T-helper 2 cell (primary cell): ENCODE measurements around the gene ADAMTS2.
"Not testable (repeated sequence)": the region's sequence is repeated elsewhere in the genome, so short reads cannot be mapped to it uniquely, and the experiment has no call there.

ENCODE experiments used
- DNase-seq, 5 experiments: peaks; one replicate each; pipeline versions ENCODE4 v3.0.0 to v3.0.0-alpha.2; 2012 to 2022

The ADAMTS2 gene

DNA sequence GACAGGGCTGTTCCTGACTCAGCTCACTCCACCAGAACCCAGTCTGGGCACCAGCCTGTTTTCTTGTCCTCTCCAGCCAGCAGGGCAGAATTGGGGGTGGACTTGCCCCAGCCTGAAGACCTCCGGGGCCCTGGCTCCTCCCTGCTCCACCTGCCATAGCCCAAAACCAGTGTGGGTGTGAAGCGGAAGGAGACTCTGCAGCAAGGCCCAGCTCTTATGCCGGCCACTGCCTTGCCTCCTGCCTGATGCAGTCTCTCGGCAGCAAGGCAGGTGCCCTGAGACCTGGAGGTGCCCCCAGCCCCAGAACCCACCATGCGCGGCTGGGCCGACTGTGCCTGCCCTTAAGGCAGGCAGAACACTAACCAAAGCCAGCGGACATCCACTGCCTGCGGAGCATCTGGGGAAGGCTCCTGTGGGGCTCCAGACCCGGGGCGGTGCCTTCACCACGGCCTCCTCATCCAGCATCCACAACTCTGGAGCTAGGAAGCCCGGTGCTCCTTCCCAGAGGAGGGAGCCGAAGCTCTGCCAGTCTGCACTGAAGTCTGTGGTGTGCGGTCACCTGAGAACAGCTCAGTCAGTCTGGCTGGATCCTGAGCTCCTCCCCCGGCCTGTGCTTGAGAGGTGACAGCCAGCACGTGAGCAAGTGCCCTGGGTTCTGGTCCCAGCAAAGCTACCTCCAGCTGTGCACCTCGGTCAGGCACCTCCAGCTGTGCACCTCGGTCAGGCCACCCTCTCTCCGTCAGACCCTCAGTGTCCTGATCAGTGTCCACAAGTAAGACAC is 116.7 kb downstream of the ADAMTS2 start:
- DNase-seq: no peak

DNA sequence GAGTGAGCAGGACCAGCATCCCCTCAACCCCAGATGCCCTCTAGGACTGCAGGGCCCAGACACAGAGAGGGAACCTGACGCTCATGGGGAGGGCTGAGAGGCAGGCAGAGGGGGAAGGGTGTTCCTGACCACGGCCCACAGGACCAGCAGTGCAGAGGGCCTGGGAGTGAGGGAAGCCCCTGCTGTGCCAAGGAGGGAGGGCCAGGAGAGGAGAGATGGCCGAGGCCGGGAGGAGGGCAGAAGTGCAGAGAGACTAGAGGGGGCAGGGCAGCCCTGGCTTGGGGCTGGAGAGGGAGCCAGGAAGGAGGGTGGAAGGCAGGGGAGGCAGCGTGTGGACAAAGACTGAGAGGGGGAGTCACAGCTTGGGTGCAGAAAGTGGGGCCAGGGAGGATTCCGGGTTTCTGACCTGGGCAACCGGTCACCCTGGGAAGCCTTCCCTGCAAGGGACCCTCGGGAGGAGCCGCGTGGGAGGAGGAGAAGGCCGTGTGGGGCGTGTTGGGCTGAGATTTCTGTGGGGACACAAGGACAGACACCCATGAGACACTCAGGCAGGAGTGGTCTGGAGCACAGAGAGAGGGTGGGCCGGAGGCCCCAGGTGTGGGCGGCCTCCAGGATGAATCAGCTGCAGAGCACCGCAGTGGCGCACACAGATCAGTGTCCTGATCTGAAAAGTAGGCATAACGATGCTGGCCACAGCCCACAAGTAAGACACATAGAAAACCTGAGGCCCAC is 117.5 kb downstream of the ADAMTS2 start:
- no peak for DNase-seq

DNA sequence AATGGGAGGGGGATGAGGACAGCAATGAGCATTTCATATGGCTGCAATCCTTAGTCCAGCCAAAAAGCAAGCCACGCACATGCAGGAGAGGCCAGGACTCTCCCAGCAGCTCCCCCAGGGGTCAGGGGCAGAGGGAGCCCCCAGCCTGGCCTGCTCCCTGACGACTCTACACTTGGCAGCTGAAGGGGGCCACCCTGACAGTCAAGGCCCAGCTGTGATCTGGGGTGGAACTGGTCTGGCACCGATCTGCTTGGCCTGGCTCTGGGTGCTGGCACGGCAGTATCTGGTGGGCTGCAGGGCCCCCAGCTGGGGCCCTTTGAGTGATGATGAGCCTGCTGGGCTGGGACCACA is 118.1 kb downstream of the ADAMTS2 start:
- DNase-seq: no peak

DNA sequence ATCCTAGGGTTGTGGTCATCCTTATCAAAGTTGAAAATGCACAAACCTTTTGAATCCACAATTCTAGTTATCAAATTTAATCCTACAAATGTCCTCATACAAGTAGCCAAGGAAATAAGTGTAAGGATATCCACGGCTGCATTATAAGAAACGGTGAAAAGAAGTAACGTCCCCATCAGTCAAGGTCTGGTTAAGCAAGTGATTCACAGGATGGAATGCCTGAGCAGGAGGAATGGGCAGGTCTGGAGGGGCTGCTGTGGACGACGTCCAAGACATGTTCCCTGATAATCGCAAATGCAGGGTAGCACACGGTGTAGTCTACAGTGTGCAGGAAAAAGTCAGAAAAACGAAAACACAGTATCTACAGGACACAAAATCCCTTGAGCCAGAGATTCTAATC is 118.6 kb downstream of the ADAMTS2 start:
- DNase-seq: no peak

DNA sequence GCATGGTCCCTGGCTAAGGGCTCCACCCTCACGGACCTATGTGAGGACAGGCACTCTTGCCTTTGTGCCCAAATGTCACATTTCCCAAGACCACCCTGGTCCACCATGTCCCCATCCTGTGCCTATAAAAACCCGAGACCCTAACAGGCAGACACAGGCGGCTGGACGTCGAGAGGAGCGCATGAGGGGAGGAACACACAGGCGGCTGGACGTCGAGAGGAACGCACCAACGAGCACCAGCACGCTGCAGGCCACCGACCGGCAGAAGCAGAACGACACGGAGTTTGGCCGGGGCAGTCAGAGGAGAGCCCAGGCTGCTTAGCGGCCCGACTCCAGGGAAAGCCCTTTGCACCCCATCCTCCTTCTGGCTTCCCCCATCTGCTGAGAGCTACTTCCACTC is 119.9 kb downstream of the ADAMTS2 start:
- DNase-seq: no peak

DNA sequence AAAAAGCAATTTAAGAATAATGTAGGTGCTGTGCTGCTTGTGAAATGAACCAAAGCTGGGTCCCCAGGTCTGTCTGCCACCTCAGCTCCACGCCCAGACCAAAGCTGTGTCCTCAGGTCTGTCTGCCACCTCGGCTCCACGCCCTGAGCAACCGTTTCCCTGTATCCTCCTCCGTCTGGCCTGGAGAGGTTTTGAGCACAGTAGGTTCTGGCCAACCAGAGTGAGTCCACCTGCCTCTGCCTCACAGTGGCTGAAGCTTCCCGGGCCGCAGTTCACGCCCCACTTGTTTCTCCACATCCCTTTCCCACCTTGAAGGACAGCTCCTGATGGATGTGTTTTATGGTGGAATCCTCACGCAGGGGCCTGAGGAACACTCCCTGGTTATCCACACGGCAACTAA is 120.5 kb downstream of the ADAMTS2 start:
- no peak for DNase-seq

DNA sequence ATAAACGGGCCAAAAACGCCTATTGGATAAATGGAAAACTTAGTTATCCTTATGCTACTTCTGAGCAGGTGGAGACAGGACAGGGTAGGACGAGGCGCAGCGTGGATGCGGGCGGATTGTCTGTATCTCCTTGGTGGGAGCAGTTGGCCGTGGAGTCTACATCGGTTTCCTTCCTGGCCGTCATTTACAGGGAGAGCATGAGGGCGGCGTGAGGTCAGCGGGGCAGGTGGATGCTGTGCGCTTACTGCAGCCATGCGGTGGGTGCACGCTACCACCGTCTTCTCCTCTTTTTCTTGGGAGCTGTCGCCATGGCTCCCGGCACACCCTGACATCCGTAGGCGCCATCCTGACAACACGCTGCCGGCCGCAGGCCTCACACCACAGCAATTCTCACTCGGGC is 121.3 kb downstream of the ADAMTS2 start:
- DNase-seq: no peak

DNA sequence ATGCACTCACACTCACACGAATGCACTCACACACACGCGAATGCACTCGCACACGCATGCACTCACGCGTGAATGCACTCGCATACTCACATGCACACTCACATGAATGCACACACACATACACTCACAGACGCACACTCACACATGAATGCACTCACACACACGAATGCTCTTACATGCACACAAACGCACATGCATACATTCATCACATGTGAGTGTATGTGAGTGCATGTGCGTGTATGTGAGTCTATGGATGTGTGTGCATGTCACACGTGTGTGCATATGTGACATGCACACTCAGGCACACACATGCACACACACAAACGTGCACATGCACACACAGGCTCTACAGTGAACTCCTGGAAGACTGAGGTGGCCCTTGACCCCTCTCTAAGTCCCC is 121.7 kb downstream of the ADAMTS2 start:
- no peak for DNase-seq

DNA sequence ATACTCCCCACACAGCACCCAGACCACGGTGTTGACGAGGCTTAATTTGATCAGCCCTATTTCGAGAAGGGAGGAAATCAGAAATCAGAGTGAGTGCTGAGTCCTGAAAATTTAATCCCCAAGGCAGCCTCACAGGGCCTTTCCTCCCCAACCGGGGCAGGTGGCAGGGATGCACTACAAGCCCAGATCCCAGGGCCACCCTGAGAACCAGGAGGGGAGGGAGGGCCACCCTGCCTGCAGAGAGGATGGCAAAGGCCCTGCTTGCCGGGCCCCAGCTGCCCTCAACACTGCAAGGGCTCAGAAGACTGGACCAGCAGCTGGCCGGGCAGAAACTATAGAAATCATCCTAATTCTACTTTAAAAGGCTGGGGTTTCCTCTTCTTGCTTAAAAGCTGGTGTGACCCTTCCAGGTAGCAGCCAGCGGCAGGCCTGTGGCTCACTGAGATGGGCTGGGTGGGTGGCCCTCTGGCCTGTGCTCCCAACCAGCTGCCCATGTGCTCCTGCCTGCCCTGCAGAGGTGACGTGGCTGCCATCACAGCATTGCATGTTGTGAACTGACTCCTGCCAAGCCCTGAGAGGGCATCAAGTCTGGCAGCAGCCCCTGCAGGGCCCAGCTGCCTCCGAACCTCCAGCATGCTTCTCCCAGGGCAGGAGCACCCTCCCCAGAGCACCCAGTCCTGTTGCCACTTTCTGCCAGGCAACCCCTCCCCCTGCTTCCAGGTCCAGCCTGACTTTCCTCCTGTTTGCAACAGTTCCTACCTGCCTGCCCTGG is 122.8 kb downstream of the ADAMTS2 start:
- DNase-seq: no peak

DNA sequence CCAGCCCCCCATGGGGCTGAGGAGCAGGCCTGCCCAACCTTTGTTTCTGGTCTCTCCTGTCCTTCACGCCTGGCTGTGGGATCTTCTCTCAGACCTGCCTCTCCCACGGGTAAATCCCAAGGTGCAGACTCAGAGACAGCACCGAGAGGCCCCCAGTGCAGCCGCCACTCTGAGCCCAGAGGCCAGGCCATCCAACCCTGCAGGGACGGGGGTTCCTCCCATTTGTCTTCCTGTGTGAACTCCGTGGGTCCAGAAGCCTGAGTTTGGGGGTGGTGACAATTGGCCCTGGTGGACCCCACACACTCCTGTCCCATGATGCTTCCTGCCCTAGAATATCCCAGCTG is 123.4 kb downstream of the ADAMTS2 start:
- DNase-seq: no peak

DNA sequence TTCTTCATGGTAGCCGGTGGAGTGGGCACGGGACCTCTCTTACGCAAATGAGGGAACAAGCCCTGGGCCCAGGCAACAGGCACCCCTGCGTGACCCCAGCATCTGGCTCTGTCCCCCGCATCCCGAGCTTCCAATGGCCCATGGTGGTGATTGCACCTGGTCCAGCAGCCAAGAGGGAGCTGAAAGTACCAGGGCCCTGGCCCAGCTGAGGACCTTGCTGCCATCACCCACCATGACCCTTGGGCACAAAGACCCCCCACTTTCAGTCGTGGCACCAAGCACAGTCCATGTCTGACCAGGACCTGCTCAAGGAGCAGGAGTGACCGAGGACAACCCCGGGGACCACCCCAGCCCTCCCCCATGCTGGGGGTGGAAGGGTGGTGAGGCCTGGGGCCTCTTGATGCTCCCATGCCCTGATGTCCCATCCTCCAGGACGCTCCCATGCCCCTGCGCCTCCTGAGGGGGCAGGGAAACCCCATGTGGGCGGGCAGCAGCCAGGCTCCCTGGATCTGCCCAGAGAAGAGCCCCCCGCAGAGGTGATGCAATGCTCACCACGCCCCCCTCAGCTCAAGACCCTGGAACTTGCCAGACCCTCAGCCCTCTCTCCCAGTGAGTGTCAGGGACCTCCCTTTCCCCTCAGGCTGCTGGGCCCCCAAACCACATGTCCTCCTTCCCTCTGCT is 123.9 kb downstream of the ADAMTS2 start:
- no peak for DNase-seq

DNA sequence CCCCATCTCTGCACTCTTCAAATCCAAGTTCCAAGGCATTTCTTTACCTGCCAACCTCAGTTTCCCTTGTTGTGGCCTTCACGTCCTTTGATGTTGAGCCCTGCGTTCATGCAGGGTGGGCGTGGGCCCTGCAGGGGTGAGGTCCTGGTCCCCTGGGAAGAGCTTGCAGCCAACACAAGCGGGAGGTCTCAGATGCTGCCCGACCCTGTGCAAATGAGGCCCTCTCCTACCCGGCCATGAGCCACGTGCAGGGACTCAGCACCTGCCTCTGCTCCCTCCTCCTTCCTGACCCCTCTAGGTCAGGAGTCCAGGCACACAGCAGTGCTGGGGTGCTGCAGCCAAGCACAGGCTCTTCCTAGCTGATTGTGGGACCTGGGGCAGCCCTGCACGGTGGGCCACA is 124.5 kb downstream of the ADAMTS2 start:
- no peak for DNase-seq

DNA sequence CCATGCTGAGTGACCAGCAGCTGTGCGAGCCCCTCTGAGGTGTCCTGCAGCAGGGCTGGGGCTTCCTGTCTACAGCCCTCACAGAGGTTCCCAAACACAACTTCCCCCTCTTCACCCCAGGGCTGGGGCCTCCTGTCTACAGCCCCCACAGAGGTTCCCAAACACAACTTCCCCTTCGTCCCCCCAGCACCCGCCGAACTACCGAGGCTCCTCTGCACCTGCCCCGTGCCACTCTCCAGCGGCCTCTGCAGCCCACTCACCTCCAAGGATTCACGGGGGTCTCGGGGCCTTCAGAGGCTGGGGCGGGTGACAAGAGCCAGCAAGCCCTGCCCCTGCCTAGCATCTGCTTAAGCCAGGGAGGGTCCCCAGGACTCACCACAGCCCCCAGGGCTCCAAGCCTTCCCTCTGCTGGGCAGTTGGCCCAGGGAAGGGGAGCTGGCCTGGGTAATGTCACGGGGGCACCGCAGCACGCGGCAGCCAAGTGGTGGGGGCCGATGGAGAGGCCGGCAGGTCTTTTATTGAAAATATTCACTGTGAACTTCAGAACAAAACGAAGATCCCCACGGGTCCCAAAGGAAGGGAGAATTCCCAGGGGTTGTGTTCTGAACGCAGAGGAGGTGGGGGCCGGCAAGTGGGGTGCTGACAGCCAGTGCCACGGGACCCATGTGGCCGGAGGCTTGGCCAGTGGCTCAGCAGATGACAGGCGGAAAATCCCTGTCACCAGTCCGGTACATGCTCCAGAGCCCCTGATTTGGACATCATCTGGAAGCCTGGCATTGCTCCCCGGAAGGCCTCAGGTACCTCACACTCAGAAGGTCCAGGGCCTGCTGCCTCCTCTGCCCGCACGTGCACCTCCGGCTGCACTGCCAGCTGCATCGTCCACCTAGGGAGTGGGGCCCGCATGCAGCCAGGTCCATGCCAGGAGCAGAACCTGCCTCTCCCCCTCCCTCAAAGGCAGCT is 125.3 kb downstream of the ADAMTS2 start:
- no peak for DNase-seq

DNA sequence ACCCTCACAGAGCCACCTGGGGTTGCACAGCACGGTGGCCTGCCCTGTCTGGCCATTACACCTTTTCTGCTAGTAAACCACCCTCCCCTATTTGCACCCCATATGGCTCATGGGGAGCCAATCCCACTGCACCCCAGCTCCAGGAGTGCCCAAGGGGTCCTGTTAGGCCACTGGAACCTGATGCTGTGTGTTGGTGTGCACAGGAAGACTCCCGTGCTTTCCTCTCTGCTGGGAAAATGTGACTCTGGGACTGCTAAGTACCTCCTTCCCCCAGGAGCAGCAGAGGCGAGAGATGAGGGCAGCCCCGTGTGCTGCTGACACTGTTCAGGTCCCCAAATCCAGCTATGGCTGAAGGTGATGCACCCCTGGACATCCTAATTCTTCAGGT is 126.3 kb downstream of the ADAMTS2 start:
- DNase-seq: no peak

DNA sequence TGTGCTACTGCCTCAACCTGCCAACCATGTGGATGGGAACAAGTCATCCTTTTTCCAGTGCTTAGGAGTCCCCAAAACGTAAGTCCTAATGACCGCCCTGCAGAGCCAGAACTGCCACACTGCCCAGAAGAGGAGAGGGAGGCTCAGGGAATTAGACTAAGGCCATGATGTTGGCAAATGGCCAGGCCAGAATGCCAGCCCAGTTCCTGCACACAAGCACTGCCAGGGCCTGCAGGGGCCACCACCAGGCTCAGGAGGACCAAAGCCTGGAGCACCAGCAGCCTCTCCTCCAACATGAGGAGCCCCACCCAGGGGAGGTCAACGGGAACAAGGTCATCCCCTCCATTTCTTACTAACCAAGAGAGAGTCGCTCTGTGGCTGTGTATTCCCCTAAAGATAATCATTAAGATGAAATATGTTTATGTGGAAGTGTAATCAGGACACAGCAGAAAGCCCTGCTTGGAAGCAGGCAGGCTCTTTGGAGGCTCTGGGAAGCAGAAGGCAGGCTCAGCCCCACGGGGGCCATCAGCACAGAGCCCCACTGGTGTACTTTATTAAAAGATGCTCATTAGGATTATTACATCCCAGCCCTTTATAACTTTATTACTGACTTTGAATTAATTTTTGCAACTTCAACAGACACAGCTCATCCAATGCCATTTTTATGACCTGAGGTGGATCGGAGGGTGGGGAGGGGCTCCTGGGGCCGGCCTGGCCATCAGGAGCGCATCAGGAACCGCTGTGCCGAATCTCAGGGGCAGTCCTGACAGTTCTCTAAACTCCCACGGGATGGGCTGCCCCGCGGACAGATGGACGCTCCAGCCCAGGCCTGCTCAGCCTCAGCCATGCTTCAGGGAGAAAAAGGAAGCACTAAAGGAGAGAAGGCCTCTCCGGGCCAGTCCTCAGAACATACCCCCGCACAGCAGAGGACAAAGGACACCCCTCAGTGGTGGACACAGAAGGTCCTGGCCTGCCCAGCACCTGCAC is 127.0 kb downstream of the ADAMTS2 start:
- no peak for DNase-seq

DNA sequence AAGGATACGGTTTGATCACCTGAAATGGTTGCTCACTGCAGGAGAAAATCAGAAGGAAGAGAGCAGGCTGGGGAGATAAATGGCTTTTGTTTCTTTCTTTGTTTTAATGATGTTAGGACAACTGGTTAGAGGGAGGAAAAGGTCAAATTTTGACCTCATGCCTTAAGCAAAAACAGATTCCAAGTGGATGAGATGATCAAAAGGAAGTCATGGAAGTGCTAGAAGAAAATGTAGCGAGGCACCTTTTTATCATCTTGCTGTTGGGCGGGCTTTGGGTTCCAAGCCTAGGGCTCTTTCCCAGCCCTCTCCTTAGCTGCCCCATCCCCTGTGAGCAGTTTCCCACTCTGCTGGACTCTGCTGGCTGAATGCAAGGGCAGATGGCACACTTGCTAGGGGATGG is 127.9 kb downstream of the ADAMTS2 start:
- DNase-seq: no peak

DNA sequence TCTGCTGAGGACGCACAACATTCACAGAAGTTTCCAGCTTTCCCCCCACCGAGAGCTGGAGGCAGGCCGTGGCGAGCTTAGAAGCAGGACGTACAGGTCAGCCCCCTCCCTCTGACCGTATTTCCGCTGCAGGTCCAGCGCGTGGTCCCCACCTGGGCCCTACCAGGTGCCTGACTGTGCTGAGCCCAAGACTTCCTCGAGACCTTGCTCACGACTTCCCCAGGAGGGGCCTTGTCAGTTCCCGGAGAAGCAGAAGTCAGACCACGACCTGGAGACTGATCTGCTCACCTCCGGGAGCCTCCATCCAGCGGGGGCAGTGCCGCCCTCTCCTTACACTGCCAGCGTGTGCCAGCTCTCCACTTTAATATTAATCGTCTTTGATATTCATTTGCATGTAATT is 128.9 kb downstream of the ADAMTS2 start:
- not testable (repeated sequence) for DNase-seq

DNA sequence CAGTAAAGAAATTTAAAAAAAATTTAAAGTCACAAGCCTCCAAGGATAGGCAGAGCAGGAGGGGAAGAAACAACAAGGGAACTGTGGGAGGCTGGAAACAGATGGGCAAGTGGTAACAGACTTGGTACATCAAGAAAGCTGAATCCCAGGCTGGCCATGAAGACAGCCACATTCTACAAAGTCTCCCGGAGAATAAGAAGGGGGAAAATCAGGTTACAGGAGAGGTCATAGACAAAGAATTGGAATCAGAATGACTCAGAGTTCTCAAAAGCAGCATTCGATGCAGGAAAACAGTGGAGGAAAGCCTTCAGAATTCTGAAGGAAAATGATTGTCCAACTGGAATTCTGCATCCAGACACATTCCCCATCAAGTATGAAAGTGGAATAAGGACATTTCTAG is 129.7 kb downstream of the ADAMTS2 start:
- DNase-seq: no peak

DNA sequence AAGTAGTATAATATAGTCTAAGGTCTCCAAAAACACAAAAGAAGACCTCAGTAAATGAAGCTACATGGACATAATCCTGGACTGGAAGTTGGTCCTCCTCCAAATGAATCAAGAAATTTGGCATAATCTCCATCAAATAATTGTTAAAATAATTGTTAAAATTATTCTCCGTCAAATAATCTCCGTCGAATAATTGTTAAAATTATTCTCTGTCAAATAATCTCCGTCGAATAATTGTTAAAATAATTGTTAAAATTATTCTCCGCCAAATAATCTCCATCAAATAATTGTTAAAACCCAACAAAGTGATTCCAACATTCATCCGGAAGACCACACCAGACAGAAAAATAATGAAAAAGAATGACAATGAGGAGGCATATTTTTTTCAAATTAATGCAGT is 130.6 kb downstream of the ADAMTS2 start:
- no peak for DNase-seq

DNA sequence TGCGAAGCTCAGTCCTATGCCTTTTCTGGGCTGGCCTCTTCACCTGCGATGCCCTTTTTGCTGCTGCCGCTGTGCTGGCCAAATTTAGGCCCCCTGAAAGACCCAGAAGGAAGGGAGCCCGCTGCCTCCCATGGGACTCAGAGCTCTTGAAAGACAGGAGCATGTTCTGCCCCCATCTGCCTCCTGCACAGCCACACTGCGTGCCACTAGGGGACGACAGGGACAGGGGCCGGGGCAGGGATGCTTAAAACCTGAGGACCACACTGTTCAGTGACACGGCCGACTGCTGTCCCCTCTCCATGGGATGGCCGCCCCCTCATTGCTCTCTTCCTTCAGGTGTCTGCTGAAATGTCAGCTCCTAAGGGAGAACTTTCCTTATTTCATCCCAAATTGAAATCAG is 132.4 kb downstream of the ADAMTS2 start:
- DNase-seq: no peak

DNA sequence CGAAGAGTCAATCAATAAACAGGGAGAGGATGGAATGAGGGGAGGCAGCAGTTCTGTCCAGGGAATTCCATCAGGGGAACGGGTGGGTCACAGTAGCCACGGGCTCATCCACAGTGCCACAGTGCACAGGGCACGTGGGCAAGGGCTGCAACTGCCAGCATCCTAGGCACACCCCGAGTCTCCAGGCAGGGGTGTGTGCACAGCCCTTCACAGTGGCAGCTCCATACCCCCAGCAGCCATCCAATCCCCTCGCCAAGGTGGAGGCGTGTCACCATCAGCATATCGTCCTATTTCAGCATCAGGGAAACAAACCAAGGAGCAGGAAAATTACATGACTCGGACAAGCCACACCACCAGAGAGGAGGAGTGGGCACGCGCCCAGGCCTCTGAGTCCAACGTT is 133.6 kb downstream of the ADAMTS2 start:
- no peak for DNase-seq
